HG03575 (cell line): ENCODE results near the gene EIPR1.

ENCODE experiments used
- ATAC-seq: cut with Tn5 transposase; IDR thresholded peaks from one replicate; pipeline ENCODE4 v1.9.1; 2021; ENCODE audit not compliant: unreplicated experiment, insufficient number of reproducible peaks, low FRiP score; ENCODE audit errors: extremely low read depth

Gene EIPR1

GRCh38 chr2:3334392-3335345 lies 42.9 kb downstream of the EIPR1 start:
- no peak for ATAC-seq

DNA sequence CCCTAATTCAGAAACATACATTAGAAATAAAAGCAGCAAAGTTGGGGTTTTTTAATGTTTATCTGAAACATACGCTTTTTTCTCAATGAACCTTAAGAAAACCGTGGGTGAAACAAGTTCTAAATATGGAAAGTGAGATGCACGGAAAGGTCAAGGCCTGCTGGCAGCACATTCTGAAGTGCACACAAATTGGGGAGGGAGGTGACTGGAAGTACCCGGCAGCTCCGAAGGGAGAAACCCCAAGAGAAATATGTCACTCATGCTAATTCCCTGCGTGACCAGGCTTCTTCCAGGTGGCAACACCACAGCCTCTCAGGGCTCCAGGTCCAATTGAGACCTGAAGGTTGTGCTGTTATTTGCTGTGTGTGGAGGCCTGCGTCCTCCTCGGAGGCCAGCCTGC lies 45.5 kb downstream of the EIPR1 start:
- no peak for ATAC-seq

DNA sequence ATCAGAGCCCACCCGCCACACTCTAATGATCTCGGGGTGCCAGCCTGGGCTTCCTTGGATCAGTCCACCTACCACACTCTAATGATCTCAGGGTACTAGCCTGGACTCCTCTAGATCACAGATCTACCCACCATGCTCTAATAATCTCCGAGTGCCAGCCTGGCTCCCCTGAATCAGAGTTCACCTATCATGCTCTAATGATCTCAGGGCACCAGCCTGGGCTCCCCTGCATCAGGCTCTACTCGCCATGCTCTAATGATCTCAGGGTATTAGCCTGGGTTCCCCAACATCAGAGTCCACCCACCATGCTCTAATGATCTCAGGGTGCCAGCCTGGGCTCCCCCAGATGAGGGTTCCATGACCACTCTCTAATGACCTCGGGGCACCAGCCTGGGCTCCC lies 48.1 kb downstream of the EIPR1 start:
- ATAC-seq, result no peak

GRCh38 chr2:3326871-3327270 lies 50.7 kb downstream of the EIPR1 start:
- ATAC-seq, result no peak

- ATAC-seq, result no peak
Observed at GRCh38 chr2:3326182-3326537, 51.5 kb downstream of the EIPR1 start.

- ATAC-seq, result no peak
Observed at GRCh38 chr2:3325458-3326181, 52.0 kb downstream of the EIPR1 start.

DNA sequence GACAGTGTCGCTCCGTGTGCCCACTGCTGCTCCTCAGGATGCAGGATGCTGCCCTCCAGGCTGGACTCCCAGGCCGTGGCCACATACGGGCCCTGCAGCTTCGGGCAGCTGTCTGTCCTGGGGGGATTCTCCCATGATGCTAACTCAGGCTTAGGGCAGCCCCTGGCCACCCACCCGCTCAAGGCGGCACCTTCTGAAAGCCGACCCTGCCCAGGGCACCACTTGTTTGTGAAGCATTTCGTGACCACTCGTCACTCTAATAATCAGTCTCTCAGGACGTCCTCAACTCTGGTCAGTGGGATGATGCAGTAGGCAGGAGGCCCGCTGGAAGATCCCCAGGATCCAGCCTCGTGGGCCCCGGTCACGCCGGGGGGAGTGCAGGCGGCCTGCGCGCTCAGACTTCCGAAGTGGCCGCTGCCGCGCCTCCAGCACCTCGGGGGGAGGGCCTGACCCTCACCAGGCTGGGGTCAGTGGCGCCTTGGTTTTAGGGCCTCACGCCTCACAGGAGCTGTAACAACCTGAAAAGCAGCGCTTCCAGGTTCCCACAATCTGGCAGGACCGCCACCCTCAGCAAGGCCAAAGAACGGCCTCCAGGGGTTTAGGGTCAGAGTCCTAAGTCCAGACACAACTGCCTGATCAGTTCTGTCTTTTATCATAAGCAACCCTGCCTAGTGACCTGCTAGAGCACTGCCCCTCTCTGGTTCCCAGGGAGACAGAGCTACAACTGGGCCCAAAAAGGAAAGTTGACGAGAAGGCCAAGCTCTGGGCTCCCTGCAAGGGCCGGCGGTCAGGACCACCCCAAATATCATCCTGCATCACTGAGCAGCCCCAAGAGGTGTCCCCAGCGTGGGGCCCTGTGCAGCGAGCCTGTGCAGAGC lies 53.0 kb downstream of the EIPR1 start:
- no peak for ATAC-seq

DNA sequence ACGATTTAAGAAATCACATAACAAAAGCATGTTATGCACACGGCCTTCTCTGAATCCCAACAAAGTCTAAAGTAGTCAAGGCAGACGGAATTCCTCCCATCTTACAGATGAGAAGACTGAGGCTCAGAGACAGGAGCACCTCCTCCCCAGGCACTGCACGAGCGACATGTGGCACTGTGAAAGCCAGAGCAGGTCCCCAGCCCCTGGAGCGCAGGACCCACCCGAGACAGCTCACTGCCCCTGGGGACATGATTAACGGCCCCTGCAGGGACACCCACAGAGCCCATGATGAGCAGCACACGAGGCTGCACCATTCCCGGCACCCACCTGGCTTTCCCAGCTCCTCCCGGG lies 53.6 kb downstream of the EIPR1 start:
- no peak for ATAC-seq

DNA sequence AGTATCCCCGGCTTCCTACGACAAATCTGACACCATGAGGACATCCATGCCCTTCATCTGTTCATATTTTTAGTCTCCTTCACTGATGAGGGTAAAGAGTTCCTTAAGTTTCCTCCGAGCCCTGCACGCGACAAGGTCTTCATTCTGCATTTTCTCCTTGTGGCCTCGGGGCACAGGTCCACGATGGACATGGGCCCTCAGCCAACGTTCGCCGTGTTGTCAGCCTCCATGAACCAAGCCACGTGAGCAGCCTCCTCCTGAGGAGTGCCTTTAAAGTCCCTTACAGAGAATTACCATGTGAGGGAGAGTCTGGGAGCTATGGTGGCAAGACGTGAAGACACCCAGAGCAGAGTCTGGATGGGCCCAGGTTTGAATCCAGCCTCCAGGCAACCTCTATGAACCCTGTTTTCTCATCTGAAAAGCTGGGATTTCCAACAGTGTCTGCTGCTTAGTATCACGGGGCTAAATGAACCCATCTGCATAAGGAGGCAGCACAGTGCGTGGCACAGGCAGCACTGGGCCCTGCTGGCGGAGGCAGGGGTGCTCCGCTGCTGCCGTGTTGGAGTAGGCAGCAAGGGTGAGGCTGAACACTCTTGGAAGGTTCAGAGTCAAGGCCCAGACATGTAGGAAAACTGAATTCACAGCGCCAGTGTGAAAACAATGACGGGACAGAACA lies 54.1 kb downstream of the EIPR1 start:
- no peak for ATAC-seq

- ATAC-seq, result no peak
Observed at GRCh38 chr2:3322311-3322970, 55.2 kb downstream of the EIPR1 start.

- no peak for ATAC-seq
Observed at GRCh38 chr2:3321825-3322224, 55.8 kb downstream of the EIPR1 start.

DNA sequence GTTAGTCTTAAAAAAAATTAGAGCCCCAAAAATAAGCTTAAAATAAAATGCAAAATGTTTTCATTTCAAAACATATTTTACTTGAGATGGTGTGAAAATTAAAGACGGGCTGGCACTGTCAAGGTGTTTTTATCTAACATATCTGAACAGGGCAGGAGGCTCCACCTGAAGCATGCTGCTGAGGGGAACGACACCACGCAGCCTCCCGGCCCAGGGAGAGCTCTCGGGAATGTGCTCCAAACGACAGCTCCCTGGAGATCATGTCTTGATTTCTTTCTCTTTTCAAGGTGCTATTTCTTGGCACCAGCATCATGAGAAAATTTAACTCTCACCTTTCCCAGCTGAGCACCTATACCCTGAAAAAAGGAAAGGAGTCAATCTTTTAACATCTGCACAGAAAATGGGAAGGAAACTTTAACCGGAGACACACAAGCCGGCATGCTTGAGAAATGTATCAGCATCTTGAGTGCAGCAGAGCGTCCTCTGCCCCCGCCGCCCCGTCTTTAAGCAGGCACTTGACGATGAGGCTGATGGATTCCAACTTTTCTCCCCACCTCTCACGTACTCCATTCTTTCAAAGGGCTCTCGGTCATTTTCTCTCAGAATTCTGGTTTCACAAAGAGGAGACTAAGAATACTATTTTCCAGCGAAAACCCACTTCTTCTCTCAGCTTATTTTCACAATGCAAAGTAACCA lies 56.6 kb downstream of the EIPR1 start:
- no peak for ATAC-seq

DNA sequence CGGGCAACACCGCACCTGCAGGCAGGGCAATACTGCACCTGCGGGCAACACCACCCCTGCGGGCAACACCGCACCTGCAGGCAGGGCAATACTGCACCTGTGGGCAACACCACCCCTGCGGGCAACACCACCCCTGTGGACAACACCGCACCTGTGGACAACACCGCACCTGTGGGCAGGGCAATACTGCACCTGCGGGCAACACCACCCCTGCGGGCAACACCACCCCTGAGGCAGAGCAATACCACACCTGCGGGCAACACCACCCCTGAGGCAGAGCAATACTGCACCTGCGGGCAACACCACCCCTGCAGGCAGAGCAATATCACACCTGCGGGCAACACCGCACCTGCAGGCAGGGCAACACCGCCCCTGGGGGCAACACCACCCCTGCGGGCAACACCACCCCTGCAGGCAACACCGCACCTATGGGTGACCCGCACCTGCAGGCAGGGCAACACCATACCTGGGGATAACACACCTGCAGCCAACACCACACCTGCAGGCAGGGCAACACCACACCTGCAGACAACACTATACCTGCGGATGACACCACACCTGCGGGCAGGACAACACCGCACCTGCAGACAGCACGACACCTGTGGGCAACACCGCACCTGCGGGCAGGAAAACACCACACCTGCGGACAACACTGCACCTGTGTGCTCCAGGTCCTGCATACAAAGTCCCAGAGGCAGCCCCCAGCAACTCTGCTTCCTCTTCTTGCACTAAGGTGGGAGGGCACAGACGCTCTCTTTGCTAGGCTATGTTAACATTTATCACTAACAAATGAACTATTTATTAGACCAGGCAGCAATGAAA lies 57.7 kb downstream of the EIPR1 start:
- ATAC-seq, result no peak

- ATAC-seq, result no peak
Observed at GRCh38 chr2:3319134-3319533, 58.5 kb downstream of the EIPR1 start.

DNA sequence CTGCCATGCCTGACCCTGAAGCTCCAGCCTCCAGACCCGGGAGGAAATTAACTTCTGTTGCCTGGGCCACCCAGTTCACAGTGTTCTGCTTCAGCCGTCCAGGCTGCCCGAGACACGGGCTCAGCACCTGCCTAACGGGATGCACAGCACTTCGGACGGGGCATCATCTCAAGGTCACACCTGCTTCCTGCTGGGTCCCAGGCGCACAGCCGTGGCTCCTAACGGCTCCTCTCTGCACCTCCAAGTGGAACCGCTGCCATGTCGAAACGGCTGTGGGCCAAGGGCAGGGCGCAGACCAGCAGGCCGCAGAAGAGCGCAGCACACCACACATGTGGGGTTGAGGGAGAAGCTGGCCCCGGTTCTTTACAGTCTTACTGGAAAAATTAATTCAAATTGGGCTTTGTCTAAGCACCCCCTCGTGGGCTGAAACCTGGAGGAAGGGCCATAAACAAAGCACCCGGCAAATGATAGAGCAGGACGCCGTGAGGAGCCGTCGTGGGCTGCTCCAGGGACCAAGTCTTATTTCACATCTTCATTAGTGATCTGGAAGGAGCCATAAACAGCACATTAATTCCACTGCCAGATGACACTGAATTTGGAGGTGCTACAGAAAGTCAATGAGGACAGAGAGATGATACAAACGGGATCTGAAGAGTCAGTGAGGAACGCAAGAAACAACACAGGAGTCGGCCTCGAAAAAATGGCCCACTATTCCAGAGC lies 59.6 kb downstream of the EIPR1 start:
- ATAC-seq, result no peak

DNA sequence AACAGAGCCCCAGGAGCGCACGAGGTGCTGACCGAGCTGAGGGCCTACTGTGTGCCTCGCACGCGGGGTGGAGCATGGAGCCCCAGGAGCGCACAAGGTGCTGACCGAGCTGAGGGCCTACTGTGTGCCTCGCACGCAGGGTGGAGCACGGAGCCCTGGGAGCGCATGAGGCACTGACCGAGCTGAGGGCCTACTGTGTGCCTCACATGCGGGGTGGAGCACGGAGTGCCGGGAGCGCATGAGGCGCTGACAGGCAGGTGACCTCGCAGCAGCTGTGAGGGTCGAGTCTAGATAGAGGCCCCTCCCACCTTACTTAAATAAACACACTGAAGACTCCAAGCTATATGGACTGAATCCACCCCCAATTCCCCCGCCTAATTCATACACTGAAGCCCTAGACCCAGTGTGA lies 60.3 kb downstream of the EIPR1 start:
- ATAC-seq, result no peak
